ENCODE measurements around the gene ORMDL2. TPM values are rescaled to one million over a fixed set of nuclear protein-coding genes. Genes with fewer than 3 reads are reported as not detected.

ORMDL2 gene
- total RNA-seq, 4 donors from 2014 or later, result 17.7 to 39.2 (median 23.4) TPM

GRCh38 chr12:55849616-55850343 is 31.9 kb downstream of the ORMDL2 start:
- no peak for TF ChIP-seq POLR2A (IDR thresholded peaks at IDR 0.05)
- TF ChIP-seq CTCF (IDR thresholded peaks at IDR 0.05), result no peak
- H3K36me3 ChIP-seq, result no peaks in the 10 kb centered on the region
- no peak for DNase-seq
- no peaks in the 10 kb centered on the region for H3K27me3 ChIP-seq
- peaks cover 16 to 30% of the 10 kb centered on the region in 2 donors for H3K4me1 ChIP-seq
- intact Hi-C loops (cut with DNase I), result no loop called here
- H3K27ac ChIP-seq, result peak overlapping the region in 2 of 3 donors; percentile 67 to 78
- WGBS, 2 donors, result 64 to 65% methylated on average over 7 of the region's 7 CpGs
- H3K9me3 ChIP-seq, result no peaks in the 10 kb centered on the region
- no peak overlapping the region for H3K4me3 ChIP-seq (replicated peaks in 1 of 3)

GRCh38 chr12:55850401-55850800 is 32.6 kb downstream of the ORMDL2 start:
- TF ChIP-seq POLR2A (IDR thresholded peaks at IDR 0.05) (no peak), CTCF (IDR thresholded peaks at IDR 0.05) (no peak)
- Histone ChIP-seq H3K27me3 (no peaks in the 10 kb centered on the region), H3K9me3 (no peaks in the 10 kb centered on the region), H3K36me3 (no peaks in the 10 kb centered on the region), H3K4me3 (replicated peaks in 1 of 3) (no peak overlapping the region), H3K4me1 (peaks cover 16 to 30% of the 10 kb centered on the region in 2 donors), H3K27ac (peak overlapping the region; percentile 25 to 78 (median 67))
- 0 to 28% methylated on average over 1 of the region's 1 CpG for WGBS, 2 donors
- no peak for DNase-seq
- intact Hi-C loops (cut with DNase I), result no loop called here

- intact Hi-C loops (cut with DNase I), result no loop called here
- Histone ChIP-seq H3K4me3 (replicated peaks in 1 of 3) (no peak overlapping the region), H3K4me1 (peaks cover 16 to 30% of the 10 kb centered on the region in 2 donors), H3K27ac (peak overlapping the region; percentile 25 to 78 (median 67)), H3K27me3 (no peaks in the 10 kb centered on the region), H3K36me3 (no peaks in the 10 kb centered on the region), H3K9me3 (no peaks in the 10 kb centered on the region)
- peak; percentile 36 to 49 for DNase-seq
- 60 to 66% methylated on average over 3 of the region's 3 CpGs for WGBS, 2 donors
- TF ChIP-seq POLR2A (IDR thresholded peaks at IDR 0.05) (no peak), CTCF (IDR thresholded peaks at IDR 0.05) (no peak)
These were observed 33.1 kb downstream of the ORMDL2 start for GRCh38 chr12:55850893-55851292.

- no peak for DNase-seq
- intact Hi-C loops (cut with DNase I), result no loop called here
- TF ChIP-seq POLR2A (IDR thresholded peaks at IDR 0.05) (no peak), CTCF (IDR thresholded peaks at IDR 0.05) (no peak)
- Histone ChIP-seq H3K9me3 (no peaks in the 10 kb centered on the region), H3K4me1 (peaks cover 11 to 19% of the 10 kb centered on the region in 2 donors), H3K27ac (no peak overlapping the region), H3K36me3 (no peaks in the 10 kb centered on the region), H3K4me3 (replicated peaks in 1 of 3) (no peak overlapping the region), H3K27me3 (no peaks in the 10 kb centered on the region)
- WGBS, 2 donors, result 61 to 68% methylated on average over 1 of the region's 1 CpG
These were observed 34.9 kb downstream of the ORMDL2 start for GRCh38 chr12:55852740-55853139.

GRCh38 chr12:55861396-55861795 is 43.6 kb downstream of the ORMDL2 start:
- no peaks in the 10 kb centered on the region for H3K9me3 ChIP-seq
- TF ChIP-seq POLR2A (IDR thresholded peaks at IDR 0.05), result no peak
- TF ChIP-seq CTCF (IDR thresholded peaks at IDR 0.05), result no peak
- no peak overlapping the region for H3K27ac ChIP-seq
- no peak for DNase-seq
- intact Hi-C loops (cut with DNase I), result no loop called here
- whole genome bisulfite sequencing, 2 donors, result 93 to 95% methylated on average over 8 of the region's 8 CpGs
- no peak overlapping the region for H3K4me3 ChIP-seq (replicated peaks in 1 of 3)
- no peaks in the 10 kb centered on the region for H3K27me3 ChIP-seq
- no peaks in the 10 kb centered on the region for H3K36me3 ChIP-seq
- H3K4me1 ChIP-seq, result no peaks in the 10 kb centered on the region

Data from thyroid gland (tissue), 4 donors.